Heart left ventricle (tissue), 13 donors: ENCODE data around the gene SUPT3H.

Experiments used
- POLR2A ChIP-seq, 2 donors: fragments of 450-650 bp; IDR thresholded peaks; one replicate each; pipeline ENCODE4 v1.6.1; 2017; ENCODE audit warnings: antibody characterized with exemption in 2 of 2, mild to moderate bottlenecking in 2 of 2, moderate library complexity in 2 of 2
- TF ChIP-seq, protein P1 (sequence below), 12 donors: fragments of 200-600 bp; sonication (generic) in 4 of 12; IDR thresholded peaks; one replicate each; pipeline versions ENCODE4 v1.5.0 to v1.8.0; 2018 to 2022; ENCODE audit warnings: antibody characterized with exemption in 12 of 12, mild to moderate bottlenecking in 5 of 12
- donor health status: ischemic (EF 13 %, LVEDD 7.1; RV severe dilation, severe dysfunction).
- donor health status: DM: no; HTN: yes; CAD: no.
- donor health status: DM: no; HTN: no; CAD: no.
- donor health status: ischemic (EF 25% LVEDD 6.9; RV normal size, moderate dysfunction).
- donor health status: ischemic (EF 25% LVEDD 5.7; RV mildly dilated, moderate dysfunction).
- donor health status: ischemic (EF 35%, LVEDD 5.7; RV mildly dilated, moderate dysfunction).
- donor health status: nonischemic (EF 11% LVEDD 7.7; RV severe dilation, severe dysfunction).
- donor health status: DM: yes; HTN: yes; CAD: no.
- donor health status: PGD.
- donor health status: ischemic (EF 29% LVEDD 5.4; RV normal size, mild dysfunction).
- donor health status: nonischemic (EF 23%, LVEDD 6.1; RV moderate dilation, normal function).

DNA sequence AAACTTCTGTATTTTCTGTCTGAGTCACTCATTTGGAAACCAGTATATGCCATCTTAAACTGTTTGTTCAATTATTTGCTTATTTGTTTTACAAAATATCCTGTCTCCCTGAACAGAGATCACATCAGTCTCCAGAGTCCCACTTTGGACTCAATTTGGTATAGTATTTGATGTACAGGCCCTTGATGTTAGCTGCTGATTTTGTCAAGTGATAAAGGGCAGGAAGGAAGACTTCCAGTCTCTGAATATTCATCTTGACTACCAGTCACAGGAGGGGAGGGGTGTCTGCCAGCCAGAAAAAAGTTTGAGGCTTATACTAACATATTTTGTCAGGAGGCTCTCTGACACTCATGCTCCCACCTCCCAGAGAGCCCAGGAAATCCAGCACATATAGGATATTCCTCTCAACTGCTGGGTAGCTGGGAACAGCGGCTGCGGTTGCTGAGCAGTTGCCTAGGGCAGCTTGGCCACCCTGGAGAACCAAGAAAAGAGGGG is 426.4 kb downstream of the SUPT3H start:
- TF ChIP-seq, protein P1, sequence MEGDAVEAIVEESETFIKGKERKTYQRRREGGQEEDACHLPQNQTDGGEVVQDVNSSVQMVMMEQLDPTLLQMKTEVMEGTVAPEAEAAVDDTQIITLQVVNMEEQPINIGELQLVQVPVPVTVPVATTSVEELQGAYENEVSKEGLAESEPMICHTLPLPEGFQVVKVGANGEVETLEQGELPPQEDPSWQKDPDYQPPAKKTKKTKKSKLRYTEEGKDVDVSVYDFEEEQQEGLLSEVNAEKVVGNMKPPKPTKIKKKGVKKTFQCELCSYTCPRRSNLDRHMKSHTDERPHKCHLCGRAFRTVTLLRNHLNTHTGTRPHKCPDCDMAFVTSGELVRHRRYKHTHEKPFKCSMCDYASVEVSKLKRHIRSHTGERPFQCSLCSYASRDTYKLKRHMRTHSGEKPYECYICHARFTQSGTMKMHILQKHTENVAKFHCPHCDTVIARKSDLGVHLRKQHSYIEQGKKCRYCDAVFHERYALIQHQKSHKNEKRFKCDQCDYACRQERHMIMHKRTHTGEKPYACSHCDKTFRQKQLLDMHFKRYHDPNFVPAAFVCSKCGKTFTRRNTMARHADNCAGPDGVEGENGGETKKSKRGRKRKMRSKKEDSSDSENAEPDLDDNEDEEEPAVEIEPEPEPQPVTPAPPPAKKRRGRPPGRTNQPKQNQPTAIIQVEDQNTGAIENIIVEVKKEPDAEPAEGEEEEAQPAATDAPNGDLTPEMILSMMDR (IDR thresholded peaks at IDR 0.05) = no peak
- TF ChIP-seq POLR2A (IDR thresholded peaks at IDR 0.05) = no peak
